GM12801 (cell line): Measurements from ENCODE around the gene MACROD2.

Experiments used
- CTCF ChIP-seq: IDR thresholded peaks from one replicate; pipeline ENCODE4 v1.5.1; 2011; ENCODE audit warnings: control low read depth; ENCODE audit not compliant: insufficient read length; ENCODE audit errors: extremely low read depth

Gene MACROD2

GRCh38 chr20:14434384-14435136 is 439.2 kb downstream of the MACROD2 start:
- no peak for TF ChIP-seq CTCF

DNA sequence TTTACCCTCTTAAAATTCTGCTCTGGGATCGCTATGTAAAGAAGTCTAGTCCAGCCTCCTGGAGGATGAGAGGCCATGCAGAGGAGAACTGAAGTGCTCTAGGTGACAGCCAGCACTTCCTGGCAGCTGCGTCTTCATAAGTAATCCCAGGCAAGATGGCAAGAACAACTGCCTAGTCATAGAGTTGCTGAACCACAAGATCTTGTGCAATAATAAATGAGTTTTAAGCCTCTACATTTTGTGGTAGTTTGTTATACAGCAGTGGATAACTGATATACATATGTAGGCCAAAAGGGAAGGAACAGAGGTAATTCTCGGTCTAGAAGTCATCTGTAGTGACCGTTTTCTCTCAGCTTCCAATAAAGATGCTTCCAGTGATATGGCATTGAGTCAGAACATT is 445.9 kb downstream of the MACROD2 start:
- no peak for TF ChIP-seq CTCF

DNA sequence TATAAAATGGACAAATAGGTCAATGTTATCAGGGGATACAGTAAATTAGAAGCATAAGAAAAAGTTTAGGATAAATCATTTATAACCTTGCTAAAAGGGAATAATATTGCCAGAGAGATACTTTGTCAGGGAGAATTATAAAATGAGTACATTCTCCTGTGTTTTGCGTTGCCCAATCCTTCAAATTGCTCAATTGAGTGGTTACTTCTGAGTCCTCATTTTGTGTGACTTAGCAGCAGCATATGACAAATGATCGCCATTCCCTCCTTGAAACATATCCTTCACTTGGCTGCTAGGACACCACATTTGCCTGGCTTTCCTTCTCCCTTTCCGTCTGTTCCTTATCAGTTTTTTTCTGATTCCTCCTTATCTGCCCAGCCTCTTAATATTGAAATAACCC is 448.8 kb downstream of the MACROD2 start:
- no peak for TF ChIP-seq CTCF

DNA sequence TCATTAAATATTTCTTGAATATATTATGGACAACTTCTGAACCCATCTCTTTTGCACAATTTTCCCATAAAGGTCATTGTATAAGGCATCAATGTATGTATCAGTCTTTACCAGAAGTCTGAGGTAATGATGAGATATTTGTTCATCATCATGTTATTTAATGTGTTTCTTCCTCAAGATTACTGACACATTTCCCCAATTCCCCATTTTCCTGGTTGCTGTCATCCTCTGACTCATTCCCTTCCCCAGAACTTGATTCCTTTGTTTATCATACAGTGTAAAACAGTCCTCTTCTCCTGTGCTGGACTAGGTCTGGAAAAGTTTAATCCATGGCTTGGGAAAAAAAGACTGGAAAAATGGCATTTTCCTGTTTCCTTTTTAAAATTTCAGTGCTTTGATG is 450.0 kb downstream of the MACROD2 start:
- no peak for TF ChIP-seq CTCF

GRCh38 chr20:14445902-14446301 is 450.6 kb downstream of the MACROD2 start:
- no peak for TF ChIP-seq CTCF

DNA sequence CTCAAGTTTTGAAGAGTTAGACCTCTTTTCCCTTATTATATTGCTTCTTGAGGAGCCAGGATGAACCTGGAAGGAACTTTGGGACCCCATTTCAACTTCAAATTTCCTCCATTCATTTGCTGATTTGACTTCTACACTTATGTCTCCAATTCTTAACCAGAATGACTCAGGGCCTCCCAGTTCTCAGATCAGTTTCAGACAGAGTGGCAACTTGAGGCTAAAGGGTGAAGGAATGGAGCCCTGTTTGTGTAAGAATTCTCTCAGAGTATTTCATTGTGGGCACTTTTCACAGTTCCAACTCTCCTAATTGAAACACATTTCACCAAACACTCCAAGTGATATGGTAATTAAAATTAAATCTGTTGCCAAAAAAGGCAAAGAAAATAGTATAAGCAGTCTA is 451.1 kb downstream of the MACROD2 start:
- TF ChIP-seq CTCF, result no peak

DNA sequence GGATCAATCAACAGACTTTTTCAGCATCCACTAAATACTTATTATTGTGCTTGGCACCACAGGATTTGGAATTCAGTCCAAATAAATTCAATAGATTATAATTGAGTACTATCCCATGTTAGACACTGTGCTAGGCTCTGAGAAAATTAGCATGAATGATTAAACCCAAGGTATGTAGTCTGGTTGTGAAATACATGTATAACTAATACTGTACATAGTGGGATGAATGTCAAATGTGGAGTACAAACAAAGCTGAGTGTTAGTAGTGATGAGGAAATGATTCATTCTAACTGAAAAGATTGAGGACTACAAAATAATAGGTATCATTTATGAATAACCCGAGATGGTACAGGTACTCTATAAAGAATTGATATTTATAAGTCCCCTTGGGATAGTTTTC is 454.0 kb downstream of the MACROD2 start:
- TF ChIP-seq CTCF, result no peak
